Stimulated activated CD8-positive, alpha-beta memory T cell treated with anti-CD3 and anti-CD28 coated beads, Interleukin-2, amount 100 ng/mL, for 48 hours (primary cell): ENCODE measurements around the gene PIK3CB.
"Not testable (repeated sequence)": the region's sequence is repeated elsewhere in the genome, so short reads cannot be mapped to it uniquely, and the experiment has no call there.

Experiments used
- DNase-seq, 2 donors: peaks; one replicate each; pipeline ENCODE4 v3.0.0-alpha.2; 2020; ENCODE audit warnings: low read depth in 2 of 2

The PIK3CB gene

GRCh38 chr3:138761002-138761401 is 73.7 kb downstream of the PIK3CB start:
- DNase-seq: no peak

- DNase-seq: no peak
These were observed 86.5 kb downstream of the PIK3CB start for GRCh38 chr3:138748190-138748589.

- no peak for DNase-seq
These were observed 87.5 kb downstream of the PIK3CB start for GRCh38 chr3:138747225-138747624.

- DNase-seq: no peak
These were observed 94.7 kb downstream of the PIK3CB start for GRCh38 chr3:138740072-138740471.

- no peak for DNase-seq
These were observed 102.3 kb downstream of the PIK3CB start for GRCh38 chr3:138732456-138732855.

- DNase-seq: no peak
These were observed 107.6 kb downstream of the PIK3CB start for GRCh38 chr3:138726946-138727730.

- not testable (repeated sequence) for DNase-seq
These were observed 108.7 kb downstream of the PIK3CB start for GRCh38 chr3:138726042-138726441.

GRCh38 chr3:138725116-138725515 is 109.6 kb downstream of the PIK3CB start:
- DNase-seq: no peak

GRCh38 chr3:138724443-138724842 is 110.3 kb downstream of the PIK3CB start:
- no peak for DNase-seq

- no peak for DNase-seq
These were observed 115.9 kb downstream of the PIK3CB start for GRCh38 chr3:138718849-138719248.

GRCh38 chr3:138717348-138717747 is 117.4 kb downstream of the PIK3CB start:
- no peak for DNase-seq

GRCh38 chr3:138712086-138712485 is 122.6 kb downstream of the PIK3CB start:
- no peak for DNase-seq

GRCh38 chr3:138705675-138706074 is 129.1 kb downstream of the PIK3CB start:
- no peak for DNase-seq

GRCh38 chr3:138696666-138697370 is 137.9 kb downstream of the PIK3CB start:
- DNase-seq: no peak

- no peak for DNase-seq
These were observed 140.3 kb downstream of the PIK3CB start for GRCh38 chr3:138694287-138695007.

- no peak for DNase-seq
These were observed 142.6 kb downstream of the PIK3CB start for GRCh38 chr3:138692152-138692551.

- DNase-seq: no peak
These were observed 143.4 kb downstream of the PIK3CB start for GRCh38 chr3:138691351-138691750.

GRCh38 chr3:138690036-138690435 is 144.7 kb downstream of the PIK3CB start:
- DNase-seq: no peak

- no peak for DNase-seq
These were observed 145.8 kb downstream of the PIK3CB start for GRCh38 chr3:138688871-138689299.

- no peak for DNase-seq
These were observed 147.5 kb downstream of the PIK3CB start for GRCh38 chr3:138687236-138687635.

GRCh38 chr3:138686771-138687221 is 147.9 kb downstream of the PIK3CB start:
- DNase-seq: no peak

GRCh38 chr3:138684396-138684795 is 150.3 kb downstream of the PIK3CB start:
- no peak for DNase-seq
